SU-DHL-6 (cell line): Measurements from ENCODE around the gene USB1.
A peak's percentile ranks its signal among the peaks of the same experiment; 100 is the strongest.

Source experiments
- H2AFZ ChIP-seq: fragments of 200-600 bp; sonication (generic); 2 replicates; pipeline ENCODE4 v1.6.1; 2014; ENCODE audit warnings: low read depth, mild to moderate bottlenecking, moderate library complexity, mixed read lengths, antibody characterized with exemption, low read length; ENCODE audit not compliant: severe bottlenecking
- H3F3A ChIP-seq: fragments of 200-600 bp; shearing (Covaris generic); 2 replicates; pipeline ENCODE4 v1.6.0; 2016; ENCODE audit warnings: antibody characterized with exemption, mild to moderate bottlenecking; ENCODE audit not compliant: insufficient read depth
- H3K27ac ChIP-seq: fragments of 200-600 bp; sonication (generic); 2 replicates; pipeline ENCODE4 v1.5.1; 2016; ENCODE audit warnings: low read depth, mild to moderate bottlenecking, low read length, moderate library complexity, mixed read lengths
- H3K27me3 ChIP-seq: fragments of 200-600 bp; sonication (generic), shearing (Covaris generic); 2 replicates; pipeline ENCODE4 v1.6.0; 2014; ENCODE audit warnings: mild to moderate bottlenecking, low read length
- H3K36me3 ChIP-seq: fragments of 200-600 bp; sonication (generic); 2 replicates; pipeline ENCODE4 v1.6.1; 2014; ENCODE audit warnings: mild to moderate bottlenecking, low read length, mixed read lengths
- H3K4me2 ChIP-seq: fragments of 300-600, 200-600 bp; shearing (Covaris generic), sonication (generic); 2 replicates; pipeline ENCODE4 v1.6.0; 2014; ENCODE audit warnings: low read length, low read depth, mild to moderate bottlenecking; ENCODE audit not compliant: poor library complexity, severe bottlenecking
- H3K4me3 ChIP-seq: fragments of 200-600 bp; sonication (generic); 2 replicates; pipeline ENCODE4 v1.5.1; 2014; ENCODE audit warnings: antibody characterized with exemption, low read length, mild to moderate bottlenecking, mixed read lengths; ENCODE audit not compliant: insufficient read depth, poor library complexity, severe bottlenecking
- H3K79me2 ChIP-seq: fragments of 200-600 bp; sonication (generic); 2 replicates; pipeline ENCODE4 v1.6.1; 2014; ENCODE audit warnings: mild to moderate bottlenecking, low read length, moderate library complexity; ENCODE audit not compliant: insufficient read depth
- H3K9ac ChIP-seq: fragments of 200-600 bp; sonication (generic); 2 replicates; pipeline ENCODE4 v1.7.0; 2014; ENCODE audit warnings: mild to moderate bottlenecking, low read length
- H3K9me2 ChIP-seq: fragments of 200-600 bp; sonication (generic); replicated peaks from 2 replicates; pipeline ENCODE4 v1.6.1; 2014; ENCODE audit warnings: low read length; ENCODE audit not compliant: insufficient read depth
- H3K9me3 ChIP-seq: fragments of 200-600 bp; sonication (generic); 2 replicates; pipeline ENCODE4 v1.6.1; 2014; ENCODE audit warnings: low read length, mixed read lengths; ENCODE audit not compliant: insufficient read depth
- H4K20me1 ChIP-seq: fragments of 200-600 bp; sonication (generic); 2 replicates; pipeline ENCODE4 v1.6.1; 2014; ENCODE audit warnings: low read depth, mild to moderate bottlenecking, antibody characterized with exemption, low read length, moderate library complexity, mixed read lengths
- CTCF ChIP-seq: fragments of 200-600 bp; sonication (generic); IDR thresholded peaks from one replicate; pipeline ENCODE4 v1.5.1; 2017; ENCODE audit warnings: antibody characterized with exemption, mild to moderate bottlenecking, low read length, moderate library complexity; ENCODE audit not compliant: insufficient read depth, poor library complexity, severe bottlenecking
- EZH2phosphoT487 ChIP-seq: fragments of 200-600 bp; sonication (generic), shearing (Covaris generic); conservative IDR thresholded peaks from 2 replicates; pipeline ENCODE4 v1.6.1; 2018; ENCODE audit warnings: mild to moderate bottlenecking, antibody characterized with exemption, low read length, moderate library complexity, mixed read lengths

Gene USB1

GRCh38 chr16:58019866-58020538 is 18.8 kb downstream of the USB1 start:
- Histone ChIP-seq H3K27ac (no peak overlapping the region), H3K4me2 (no peak overlapping the region), H3K9ac (no peak overlapping the region), H3K36me3 (no peaks in the 10 kb centered on the region), H3K9me2 (no peaks in the 10 kb centered on the region), H4K20me1 (no peaks in the 10 kb centered on the region), H2AFZ (no peak overlapping the region), H3K27me3 (no peaks in the 10 kb centered on the region), H3K9me3 (no peaks in the 10 kb centered on the region), H3F3A (no peaks in the 10 kb centered on the region), H3K4me3 (no peak overlapping the region), H3K79me2 (no peaks in the 10 kb centered on the region)
- TF ChIP-seq EZH2phosphoT487 (no peak), CTCF (no peak)

- no peaks in the 10 kb centered on the region for H3K36me3 ChIP-seq
- H4K20me1 ChIP-seq, result no peaks in the 10 kb centered on the region
- TF ChIP-seq CTCF (peak; percentile 97), EZH2phosphoT487 (no peak)
- H3K27ac ChIP-seq, result no peak overlapping the region
- H3K79me2 ChIP-seq, result no peaks in the 10 kb centered on the region
- H2AFZ ChIP-seq, result no peak overlapping the region
- H3K4me2 ChIP-seq, result no peak overlapping the region
- H3K9ac ChIP-seq, result no peak overlapping the region
- no peaks in the 10 kb centered on the region for H3K9me3 ChIP-seq
- no peaks in the 10 kb centered on the region for H3K9me2 ChIP-seq
- no peaks in the 10 kb centered on the region for H3F3A ChIP-seq
- no peaks in the 10 kb centered on the region for H3K27me3 ChIP-seq
- no peak overlapping the region for H3K4me3 ChIP-seq
Measured at GRCh38 chr16:58020628-58021521, 19.7 kb downstream of the USB1 start.

- no peaks in the 10 kb centered on the region for H3K36me3 ChIP-seq
- no peak overlapping the region for H3K27ac ChIP-seq
- no peak overlapping the region for H3K4me3 ChIP-seq
- H3F3A ChIP-seq, result no peaks in the 10 kb centered on the region
- H3K79me2 ChIP-seq, result no peaks in the 10 kb centered on the region
- no peak overlapping the region for H2AFZ ChIP-seq
- no peaks in the 10 kb centered on the region for H4K20me1 ChIP-seq
- H3K9me2 ChIP-seq, result no peaks in the 10 kb centered on the region
- no peak for TF ChIP-seq EZH2phosphoT487
- no peak for TF ChIP-seq CTCF
- H3K27me3 ChIP-seq, result no peaks in the 10 kb centered on the region
- H3K9me3 ChIP-seq, result no peaks in the 10 kb centered on the region
- no peak overlapping the region for H3K9ac ChIP-seq
- H3K4me2 ChIP-seq, result no peak overlapping the region
Measured at GRCh38 chr16:58021661-58022551, 20.7 kb downstream of the USB1 start.
